ENCODE results near the gene MITF.

Gene MITF

GRCh38 chr3:69842789-69843188 is 103.5 kb downstream of the MITF start:
- no peak for DNase-seq

DNA sequence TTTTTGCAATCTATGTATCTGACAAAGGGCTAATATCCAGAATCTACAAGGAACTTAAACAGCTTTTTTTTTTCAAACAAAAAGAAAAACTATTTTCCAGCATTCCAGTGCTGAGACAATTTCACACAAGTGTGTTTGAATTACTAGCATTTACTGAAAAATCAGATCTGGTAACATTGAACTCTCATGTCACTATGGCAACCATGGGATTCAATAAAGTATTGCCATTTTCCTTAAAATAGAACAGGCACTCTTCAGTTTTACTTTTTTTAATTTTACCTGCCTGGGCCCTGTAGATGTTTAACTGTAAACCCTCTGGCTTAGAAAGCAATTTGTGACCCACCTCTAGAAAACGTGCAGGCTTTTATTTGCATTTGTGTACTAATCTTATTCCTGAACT is 105.4 kb downstream of the MITF start:
- no peak for DNase-seq

DNA sequence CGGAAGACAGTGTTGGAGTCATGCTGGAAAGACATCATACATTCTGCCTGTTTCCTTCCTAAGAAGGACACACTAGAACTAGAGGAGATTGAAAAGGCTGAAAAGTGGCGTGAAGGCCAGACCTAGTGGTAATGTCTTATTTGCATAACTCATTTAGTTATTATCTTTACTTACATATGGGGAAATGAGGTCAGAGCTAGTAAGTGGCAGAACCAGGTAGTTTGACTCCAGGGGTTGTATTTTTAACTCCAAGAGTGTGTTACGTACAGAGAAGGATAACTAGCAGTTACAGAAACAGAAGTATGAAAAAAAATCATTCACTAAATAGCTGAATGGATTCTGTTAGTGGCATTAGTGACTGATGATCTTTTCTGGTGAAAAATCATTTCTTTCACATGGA is 108.0 kb downstream of the MITF start:
- no peak for DNase-seq

- DNase-seq: no peak
Observed at GRCh38 chr3:69848113-69848512, 108.8 kb downstream of the MITF start.

DNA sequence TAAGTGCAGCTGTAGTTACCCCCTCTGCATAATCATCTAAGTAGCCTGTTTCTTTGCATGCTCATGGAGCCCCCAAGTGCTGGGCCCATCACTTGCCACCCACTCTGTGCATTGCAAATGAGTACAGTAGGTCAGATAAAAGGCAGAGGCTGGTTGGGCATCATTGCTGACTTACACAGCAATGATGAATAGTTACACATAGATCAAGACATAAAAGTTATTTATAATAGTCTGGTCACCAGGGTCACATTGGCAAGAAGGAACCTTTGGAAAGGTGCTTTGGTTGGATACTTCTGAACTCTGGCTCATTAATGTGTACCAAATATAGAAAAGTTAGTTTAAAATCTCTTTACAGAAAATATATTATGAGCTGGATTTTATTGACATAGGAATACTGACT is 111.6 kb downstream of the MITF start:
- DNase-seq: no peak

GRCh38 chr3:69853027-69853426 is 113.8 kb downstream of the MITF start:
- DNase-seq: no peak

- DNase-seq: no peak
Observed at GRCh38 chr3:69855436-69856162, 116.3 kb downstream of the MITF start.

- no peak for DNase-seq
Observed at GRCh38 chr3:69856965-69857705, 117.9 kb downstream of the MITF start.

GRCh38 chr3:69861556-69861955 is 122.3 kb downstream of the MITF start:
- DNase-seq: no peak

GRCh38 chr3:69864141-69864540 is 124.9 kb downstream of the MITF start:
- DNase-seq: no peak

GRCh38 chr3:69864766-69865165 is 125.5 kb downstream of the MITF start:
- no peak for DNase-seq

GRCh38 chr3:69865925-69866679 is 126.8 kb downstream of the MITF start:
- DNase-seq: no peak

DNA sequence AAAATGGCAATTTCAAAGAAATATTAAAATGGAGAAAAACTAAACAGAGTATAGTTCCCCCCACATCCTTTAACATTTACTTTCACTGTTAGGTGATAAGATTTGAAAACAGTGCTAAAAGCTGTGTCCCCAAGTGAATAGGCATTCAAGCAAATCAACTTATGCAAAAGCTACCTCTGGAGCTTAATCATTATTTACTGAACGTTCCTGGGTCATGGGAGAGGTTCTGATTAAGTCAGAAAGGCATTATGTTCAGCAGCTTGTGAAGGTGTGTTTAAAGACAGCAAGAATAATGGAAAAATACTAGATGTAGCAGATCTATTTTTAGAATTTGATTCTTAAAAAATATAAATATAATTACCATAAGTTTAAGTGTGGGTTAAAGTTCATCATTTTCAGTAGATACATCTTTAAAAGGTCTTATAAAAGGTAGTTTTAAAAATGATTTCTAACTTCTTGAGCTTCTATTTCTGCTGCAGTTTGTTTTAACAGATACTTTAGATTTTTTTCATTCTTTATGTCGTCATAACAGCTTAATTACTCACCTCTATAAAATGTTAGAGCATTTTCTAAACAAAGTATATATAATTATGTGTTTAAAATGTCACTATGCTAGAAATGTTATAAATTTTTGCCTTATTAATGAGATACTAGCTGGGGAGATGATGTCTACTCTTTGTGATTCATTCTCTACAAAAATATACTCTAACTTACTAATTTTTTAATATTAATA is 127.9 kb downstream of the MITF start:
- DNase-seq: no peak

GRCh38 chr3:69867941-69868505 is 128.8 kb downstream of the MITF start:
- no peak for DNase-seq

- no peak for DNase-seq
Observed at GRCh38 chr3:69868841-69869420, 129.7 kb downstream of the MITF start.

DNA sequence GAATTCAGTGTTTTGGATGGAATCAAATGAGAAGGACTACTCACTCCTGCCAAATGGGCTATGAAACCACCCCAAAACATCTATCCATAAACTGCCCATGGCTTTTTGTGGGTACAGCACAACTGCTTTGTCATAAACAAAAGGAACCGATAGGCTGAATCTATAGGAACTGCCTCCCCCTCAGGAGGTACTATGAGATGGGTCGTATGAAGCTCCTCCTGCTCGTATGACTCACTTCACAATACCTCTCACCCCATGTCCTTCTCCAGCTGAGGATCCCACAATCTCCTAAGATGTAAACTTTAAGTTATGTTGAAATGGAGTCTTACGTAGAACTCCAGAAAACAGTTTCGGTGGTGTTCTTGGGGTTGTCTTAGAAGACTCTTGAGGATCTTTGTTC is 130.4 kb downstream of the MITF start:
- no peak for DNase-seq

DNA sequence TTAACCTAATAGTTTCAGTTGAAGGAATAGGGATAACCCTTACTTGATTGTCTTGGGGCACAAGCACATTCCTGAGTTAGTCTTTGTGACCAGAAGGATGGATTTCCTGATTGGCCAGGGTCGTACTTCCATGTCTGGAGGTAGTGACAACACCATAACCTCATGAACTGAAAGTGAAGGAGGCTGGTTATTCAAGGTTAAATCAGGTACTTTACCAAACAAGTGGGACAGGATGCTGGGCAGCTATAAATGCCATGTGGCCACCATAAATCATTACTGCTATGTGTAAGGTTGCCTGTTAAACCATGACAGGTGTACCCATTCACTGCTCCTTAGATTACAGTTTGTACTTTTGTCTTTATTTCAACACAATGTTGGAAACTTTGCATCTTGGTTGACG is 132.0 kb downstream of the MITF start:
- no peak for DNase-seq

DNA sequence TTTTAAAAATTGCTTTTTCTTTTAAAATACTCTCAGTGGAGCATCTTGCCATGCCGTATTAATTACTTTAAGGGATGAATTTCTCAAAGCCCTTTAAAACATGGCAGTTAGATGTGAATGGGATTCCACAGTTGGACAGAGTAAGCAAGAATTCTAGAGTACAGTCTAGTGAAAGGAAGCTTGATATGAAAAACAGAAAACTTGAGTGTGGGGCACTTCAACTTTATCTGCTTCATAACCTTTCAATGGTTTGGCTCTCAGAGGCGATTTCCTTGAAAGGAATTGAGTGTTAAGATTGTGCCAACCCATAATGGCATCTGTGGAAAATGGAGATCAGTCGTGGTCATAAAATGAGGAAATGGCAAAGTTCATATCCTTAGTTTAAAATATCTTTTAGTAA is 132.6 kb downstream of the MITF start:
- DNase-seq: no peak

DNA sequence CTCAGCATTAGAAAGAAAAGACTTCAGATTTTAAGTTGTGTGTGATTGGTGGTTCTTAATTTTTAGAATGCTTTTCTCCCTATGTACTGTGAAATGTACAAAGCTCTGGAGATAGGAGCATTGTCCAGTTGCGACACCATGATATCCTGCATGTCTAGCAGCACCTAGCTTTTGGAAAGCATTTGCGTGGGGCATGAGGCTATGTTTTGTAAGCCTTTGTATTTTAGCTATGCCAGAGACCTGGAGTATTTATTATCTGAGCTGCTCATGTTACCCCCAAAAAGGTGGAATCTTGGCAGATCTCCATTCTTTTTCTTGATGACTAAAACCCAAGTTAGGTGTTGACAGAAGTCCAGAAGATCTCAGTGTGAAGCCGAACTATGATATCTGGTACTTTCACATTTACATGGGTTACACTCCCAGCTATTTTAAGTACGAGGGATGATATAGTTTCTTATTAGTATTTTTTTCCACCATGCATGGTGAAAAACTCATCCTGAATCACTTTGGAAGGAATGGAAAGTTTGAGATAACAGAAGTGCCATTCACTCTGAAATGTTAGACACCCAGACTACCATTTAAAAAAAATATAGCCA is 133.6 kb downstream of the MITF start:
- DNase-seq: no peak

DNA sequence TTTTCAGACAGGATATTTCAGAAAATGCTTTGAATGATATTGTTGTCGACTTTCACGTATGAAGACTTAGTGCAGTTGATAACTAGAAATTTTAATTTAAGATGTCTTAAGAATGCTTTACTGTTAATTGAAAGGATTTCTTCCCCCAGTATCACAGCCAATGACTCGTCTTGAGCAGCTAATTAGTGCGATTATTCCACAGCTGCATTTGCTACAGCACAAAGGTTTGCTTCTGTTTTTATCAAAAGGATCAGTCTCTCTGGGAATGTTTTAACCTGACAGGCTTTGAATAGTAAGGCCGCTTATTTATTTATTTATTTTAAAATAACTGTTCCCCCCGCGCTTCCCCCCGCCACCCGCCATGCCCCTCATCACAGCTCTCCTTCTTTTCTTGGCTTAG is 136.8 kb downstream of the MITF start:
- no peak for DNase-seq

- no peak for DNase-seq
Observed at GRCh38 chr3:69878254-69878653, 139.0 kb downstream of the MITF start.

DNA sequence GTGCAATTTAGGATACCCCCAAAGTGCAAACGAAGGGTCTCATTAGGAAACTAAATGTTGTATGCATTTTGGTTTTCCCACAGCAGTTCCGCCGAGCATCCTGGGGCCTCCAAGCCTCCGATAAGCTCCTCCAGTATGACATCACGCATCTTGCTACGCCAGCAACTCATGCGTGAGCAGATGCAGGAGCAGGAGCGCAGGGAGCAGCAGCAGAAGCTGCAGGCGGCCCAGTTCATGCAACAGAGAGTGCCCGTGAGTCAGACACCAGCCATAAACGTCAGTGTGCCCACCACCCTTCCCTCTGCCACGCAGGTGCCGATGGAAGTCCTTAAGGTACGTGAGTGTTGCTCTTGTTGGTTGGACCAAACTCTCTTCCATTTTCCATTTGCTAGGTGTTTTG is 139.8 kb downstream of the MITF start:
- no peak for DNase-seq
